ENCODE data around the gene SPDYE2.
"Not testable (repeated sequence)": the region's sequence is repeated elsewhere in the genome, so short reads cannot be mapped to it uniquely, and the experiment has no call there.

SPDYE2 gene

DNA sequence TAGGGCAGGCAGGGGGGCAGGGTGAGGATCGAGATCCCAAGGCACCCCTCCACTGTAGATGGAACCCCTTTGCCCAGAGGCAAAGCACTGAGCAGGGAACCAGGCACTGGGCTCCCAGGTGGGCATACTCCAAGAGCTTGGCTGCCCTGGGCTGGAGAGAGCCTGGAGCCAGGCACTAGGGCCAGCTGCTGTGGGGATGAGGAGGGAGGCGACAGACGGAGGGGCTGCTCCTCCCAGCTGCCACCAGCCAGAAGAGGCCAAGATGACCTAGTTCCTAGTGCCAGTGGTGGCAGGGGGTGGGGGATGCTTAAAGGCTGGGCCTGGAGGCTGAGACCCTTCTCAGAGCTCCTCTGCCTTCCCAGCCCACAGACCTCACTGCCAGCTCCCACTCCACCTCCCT, 35.1 kb upstream of the SPDYE2 start:
- not testable (repeated sequence) for H3K36me3 ChIP-seq (ENCODE audit: insufficient read depth); H4K20me1 ChIP-seq (ENCODE audit: insufficient read depth); H3K79me2 ChIP-seq (ENCODE audit: insufficient read depth, low read depth); H3K4me1 ChIP-seq (ENCODE audit: low read depth, poor library complexity, severe bottlenecking); H3K4me3 ChIP-seq (IDR thresholded peaks at IDR 0.05; ENCODE audit: insufficient read depth, low read depth, low read length); H3K9ac ChIP-seq; H3K27me3 ChIP-seq (ENCODE audit: insufficient read depth, low read depth); H2AFZ ChIP-seq (ENCODE audit: low read depth); H3K4me2 ChIP-seq; H3K27ac ChIP-seq

DNA sequence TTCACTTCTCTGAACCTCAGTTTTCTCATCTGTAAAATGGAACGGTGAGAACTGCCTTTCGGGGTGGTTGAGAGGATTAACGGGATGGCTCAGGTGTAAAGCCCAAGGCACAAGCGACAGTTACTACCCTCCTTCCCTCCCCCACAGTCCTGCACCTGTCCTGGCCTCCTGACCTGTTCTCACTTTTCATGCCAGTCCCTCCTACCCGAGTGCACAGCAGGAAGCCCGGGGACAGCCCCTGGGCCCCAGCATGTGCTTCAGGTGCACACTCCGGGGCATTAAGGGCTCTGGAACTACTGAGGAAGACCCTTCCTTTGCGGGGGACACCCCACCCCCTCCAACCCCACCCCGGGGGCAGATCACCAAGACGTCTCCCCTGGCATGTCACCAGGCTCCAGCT, 34.1 kb upstream of the SPDYE2 start:
- not testable (repeated sequence) for H3K27me3 ChIP-seq (ENCODE audit: insufficient read depth, low read depth); H4K20me1 ChIP-seq (ENCODE audit: insufficient read depth); H3K4me3 ChIP-seq (IDR thresholded peaks at IDR 0.05; ENCODE audit: insufficient read depth, low read depth, low read length); H3K4me1 ChIP-seq (ENCODE audit: low read depth, poor library complexity, severe bottlenecking); H2AFZ ChIP-seq (ENCODE audit: low read depth); H3K36me3 ChIP-seq (ENCODE audit: insufficient read depth); H3K27ac ChIP-seq; H3K9ac ChIP-seq; H3K79me2 ChIP-seq (ENCODE audit: insufficient read depth, low read depth); H3K4me2 ChIP-seq

- not testable (repeated sequence) for H3K79me2 ChIP-seq (ENCODE audit: insufficient read depth, low read depth); H3K27me3 ChIP-seq (ENCODE audit: insufficient read depth, low read depth); H3K4me3 ChIP-seq (IDR thresholded peaks at IDR 0.05; ENCODE audit: insufficient read depth, low read depth, low read length); H3K4me1 ChIP-seq (ENCODE audit: low read depth, poor library complexity, severe bottlenecking); H4K20me1 ChIP-seq (ENCODE audit: insufficient read depth); H3K4me2 ChIP-seq; H3K9ac ChIP-seq; H3K27ac ChIP-seq; H2AFZ ChIP-seq (ENCODE audit: low read depth); H3K36me3 ChIP-seq (ENCODE audit: insufficient read depth)
These were observed 33.4 kb upstream of the SPDYE2 start, which contains the start of gene RASA4B for GRCh38 chr7:102517550-102518147. Gene RASA4B (minus strand): TSS chr7:102517777. CDS start chr7:102517710, 67 bp downstream.

- not testable (repeated sequence) for H3K4me1 ChIP-seq (ENCODE audit: low read depth, poor library complexity, severe bottlenecking); H3K9ac ChIP-seq; H2AFZ ChIP-seq (ENCODE audit: low read depth)
These were observed 30.2 kb upstream of the SPDYE2 start for GRCh38 chr7:102520797-102521196.

GRCh38 chr7:102524803-102525202, 26.2 kb upstream of the SPDYE2 start:
- H3K9ac ChIP-seq; H3K4me3 ChIP-seq (IDR thresholded peaks at IDR 0.05; ENCODE audit: insufficient read depth, low read depth, low read length); H3K4me2 ChIP-seq; H4K20me1 ChIP-seq (ENCODE audit: insufficient read depth); H3K79me2 ChIP-seq (ENCODE audit: insufficient read depth, low read depth); H3K4me1 ChIP-seq (ENCODE audit: low read depth, poor library complexity, severe bottlenecking); H3K27ac ChIP-seq; H3K27me3 ChIP-seq (ENCODE audit: insufficient read depth, low read depth); H3K36me3 ChIP-seq (ENCODE audit: insufficient read depth); H2AFZ ChIP-seq (ENCODE audit: low read depth): not testable (repeated sequence)

More at GRCh38 chr7:102520797-102521196, 30.2 kb upstream of the SPDYE2 start:
- not testable (repeated sequence) for H3K4me2 ChIP-seq; H3K36me3 ChIP-seq (ENCODE audit: insufficient read depth); H3K4me3 ChIP-seq (IDR thresholded peaks at IDR 0.05; ENCODE audit: insufficient read depth, low read depth, low read length); H3K27ac ChIP-seq; H3K79me2 ChIP-seq (ENCODE audit: insufficient read depth, low read depth); H3K27me3 ChIP-seq (ENCODE audit: insufficient read depth, low read depth); H4K20me1 ChIP-seq (ENCODE audit: insufficient read depth)

GRCh38 chr7:102527182-102527581, 23.8 kb upstream of the SPDYE2 start:
- H3K9ac ChIP-seq; H3K27me3 ChIP-seq (ENCODE audit: insufficient read depth, low read depth); H4K20me1 ChIP-seq (ENCODE audit: insufficient read depth); H3K36me3 ChIP-seq (ENCODE audit: insufficient read depth); H3K4me2 ChIP-seq; H3K79me2 ChIP-seq (ENCODE audit: insufficient read depth, low read depth); H3K4me1 ChIP-seq (ENCODE audit: low read depth, poor library complexity, severe bottlenecking); H3K4me3 ChIP-seq (IDR thresholded peaks at IDR 0.05; ENCODE audit: insufficient read depth, low read depth, low read length); H3K27ac ChIP-seq; H2AFZ ChIP-seq (ENCODE audit: low read depth): not testable (repeated sequence)

GRCh38 chr7:102527822-102528793, 22.9 kb upstream of the SPDYE2 start:
- not testable (repeated sequence) for H3K27ac ChIP-seq; H2AFZ ChIP-seq (ENCODE audit: low read depth); H3K4me2 ChIP-seq; H4K20me1 ChIP-seq (ENCODE audit: insufficient read depth); H3K36me3 ChIP-seq (ENCODE audit: insufficient read depth); H3K4me3 ChIP-seq (IDR thresholded peaks at IDR 0.05; ENCODE audit: insufficient read depth, low read depth, low read length); H3K27me3 ChIP-seq (ENCODE audit: insufficient read depth, low read depth); H3K4me1 ChIP-seq (ENCODE audit: low read depth, poor library complexity, severe bottlenecking); H3K9ac ChIP-seq; H3K79me2 ChIP-seq (ENCODE audit: insufficient read depth, low read depth)

GRCh38 chr7:102531583-102531982, 19.4 kb upstream of the SPDYE2 start:
- H2AFZ ChIP-seq (ENCODE audit: low read depth); H3K4me2 ChIP-seq; H3K4me1 ChIP-seq (ENCODE audit: low read depth, poor library complexity, severe bottlenecking); H3K27ac ChIP-seq; H4K20me1 ChIP-seq (ENCODE audit: insufficient read depth); H3K79me2 ChIP-seq (ENCODE audit: insufficient read depth, low read depth); H3K4me3 ChIP-seq (IDR thresholded peaks at IDR 0.05; ENCODE audit: insufficient read depth, low read depth, low read length); H3K27me3 ChIP-seq (ENCODE audit: insufficient read depth, low read depth); H3K9ac ChIP-seq; H3K36me3 ChIP-seq (ENCODE audit: insufficient read depth): not testable (repeated sequence)

- H3K9ac ChIP-seq; H2AFZ ChIP-seq (ENCODE audit: low read depth); H4K20me1 ChIP-seq (ENCODE audit: insufficient read depth); H3K79me2 ChIP-seq (ENCODE audit: insufficient read depth, low read depth); H3K4me3 ChIP-seq (IDR thresholded peaks at IDR 0.05; ENCODE audit: insufficient read depth, low read depth, low read length); H3K36me3 ChIP-seq (ENCODE audit: insufficient read depth); H3K27me3 ChIP-seq (ENCODE audit: insufficient read depth, low read depth); H3K27ac ChIP-seq; H3K4me1 ChIP-seq (ENCODE audit: low read depth, poor library complexity, severe bottlenecking); H3K4me2 ChIP-seq: not testable (repeated sequence)
These were observed 18.9 kb upstream of the SPDYE2 start for GRCh38 chr7:102532127-102532526.

DNA sequence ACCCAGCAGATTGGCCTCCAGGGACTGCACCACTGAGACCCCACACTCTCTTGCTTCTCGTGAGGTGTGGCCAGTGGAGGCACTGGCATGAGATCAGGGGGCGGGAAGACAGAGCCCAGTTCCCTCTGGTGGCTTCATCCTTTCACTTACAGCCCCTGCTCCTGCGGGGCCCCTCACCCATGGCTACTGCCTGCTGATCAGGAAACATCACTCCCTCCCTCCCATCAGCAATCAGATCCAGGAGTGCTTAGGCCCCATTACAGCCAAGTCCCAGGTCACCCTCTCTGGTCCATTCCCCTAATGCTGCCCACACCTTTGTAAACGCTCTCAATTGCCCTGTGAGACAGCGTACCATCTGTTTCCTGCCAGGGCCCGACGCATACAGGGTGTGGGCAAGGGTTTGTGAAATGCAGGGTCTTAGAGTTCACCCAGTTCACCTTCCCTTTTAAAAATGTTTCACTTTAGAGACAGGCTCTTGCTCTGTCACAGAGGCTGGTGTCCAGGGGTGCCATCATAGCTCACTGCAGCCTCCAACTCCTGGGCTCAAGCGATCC, 15.9 kb upstream of the SPDYE2 start:
- H3K36me3 ChIP-seq (ENCODE audit: insufficient read depth); H3K79me2 ChIP-seq (ENCODE audit: insufficient read depth, low read depth); H2AFZ ChIP-seq (ENCODE audit: low read depth); H3K9ac ChIP-seq; H3K27ac ChIP-seq; H3K27me3 ChIP-seq (ENCODE audit: insufficient read depth, low read depth); H3K4me2 ChIP-seq; H3K4me1 ChIP-seq (ENCODE audit: low read depth, poor library complexity, severe bottlenecking); H3K4me3 ChIP-seq (IDR thresholded peaks at IDR 0.05; ENCODE audit: insufficient read depth, low read depth, low read length); H4K20me1 ChIP-seq (ENCODE audit: insufficient read depth): not testable (repeated sequence)

Data from KMS-11 (cell line).